Mesenchymal stem cell (in vitro differentiated cells and primary cell): Measurements from ENCODE around the gene ZNF639.

ENCODE experiments used
- DNase-seq: peaks from one replicate; pipeline ENCODE4 v3.0.0-alpha.2; 2013
- H2AFZ ChIP-seq: one replicate; pipeline ENCODE4 v1.6.1; 2013; ENCODE audit warnings: low read depth, mild to moderate bottlenecking, control low read depth, inconsistent platforms, low read length, moderate library complexity
- H2AK5ac ChIP-seq: 2 replicates; pipeline ENCODE4 v1.6.1; 2013; ENCODE audit warnings: low read length, moderate library complexity, mild to moderate bottlenecking, inconsistent platforms; ENCODE audit not compliant: severe bottlenecking
- H2BK120ac ChIP-seq: one replicate; pipeline ENCODE4 v1.6.1; 2013; ENCODE audit warnings: low read depth, mild to moderate bottlenecking, inconsistent platforms, low read length, moderate library complexity
- H2BK12ac ChIP-seq, 2 experiments: one replicate each; pipeline ENCODE4 v1.6.1; 2013; ENCODE audit warnings: inconsistent platforms in 2 of 2, low read length in 2 of 2, mild to moderate bottlenecking in 2 of 2, moderate library complexity in 2 of 2, control low read depth in 1 of 2
- H2BK15ac ChIP-seq: one replicate; pipeline ENCODE4 v1.6.1; 2013; ENCODE audit warnings: mild to moderate bottlenecking, low read depth, inconsistent platforms; ENCODE audit not compliant: poor library complexity, severe bottlenecking
- H2BK5ac ChIP-seq: 2 replicates; pipeline ENCODE4 v1.6.1; 2013; ENCODE audit warnings: low read depth, mild to moderate bottlenecking, low read length, control low read depth, inconsistent platforms; ENCODE audit not compliant: poor library complexity, severe bottlenecking
- H3K14ac ChIP-seq, 2 experiments: one replicate each; pipeline ENCODE4 v1.6.1; 2013; ENCODE audit warnings: inconsistent platforms in 2 of 2, low read length in 2 of 2, control low read depth in 1 of 2, mild to moderate bottlenecking in 1 of 2, moderate library complexity in 1 of 2
- H3K18ac ChIP-seq, 2 experiments: one replicate each; pipeline ENCODE4 v1.6.1; 2013; ENCODE audit warnings: inconsistent platforms in 2 of 2, low read length in 2 of 2, control low read depth in 1 of 2, low read depth in 1 of 2, mild to moderate bottlenecking in 1 of 2
- H3K23ac ChIP-seq, 2 experiments: one replicate each; pipeline ENCODE4 v1.6.1; 2013; ENCODE audit warnings: inconsistent platforms in 2 of 2, low read length in 2 of 2, mild to moderate bottlenecking in 2 of 2, moderate library complexity in 2 of 2, control low read depth in 1 of 2
- H3K27ac ChIP-seq: 2 replicates; pipeline ENCODE4 v1.5.1; 2013; ENCODE audit warnings: mild to moderate bottlenecking, moderate library complexity, low read length, control low read depth, inconsistent platforms; ENCODE audit not compliant: poor library complexity, severe bottlenecking
- H3K27me3 ChIP-seq, 2 experiments: 2 replicates each; pipeline versions ENCODE4 v1.6.1 to v1.7.0; 2013; ENCODE audit warnings: low read length in 2 of 2, mild to moderate bottlenecking in 2 of 2, moderate library complexity in 2 of 2, control low read depth in 1 of 2, inconsistent platforms in 1 of 2; ENCODE audit not compliant: control insufficient read depth in 1 of 2, insufficient read depth in 1 of 2
- H3K36me3 ChIP-seq, 2 experiments: 2 replicates each; pipeline versions ENCODE4 v1.6.1 to v1.7.0; 2013; ENCODE audit warnings: low read length in 2 of 2, control low read depth in 1 of 2, inconsistent platforms in 1 of 2, low read depth in 1 of 2, mild to moderate bottlenecking in 1 of 2; ENCODE audit not compliant: insufficient read depth in 2 of 2, control insufficient read depth in 1 of 2
- H3K4ac ChIP-seq, 2 experiments: one replicate each; pipeline ENCODE4 v1.6.1; 2013; ENCODE audit warnings: inconsistent platforms in 2 of 2, low read length in 2 of 2, mild to moderate bottlenecking in 2 of 2, moderate library complexity in 2 of 2, control low read depth in 1 of 2, low read depth in 1 of 2
- H3K4me1 ChIP-seq: 2 replicates; pipeline ENCODE4 v1.6.1; 2013; ENCODE audit warnings: low read depth, low read length, control low read depth; ENCODE audit not compliant: control insufficient read depth, insufficient read depth
- H3K4me2 ChIP-seq: 2 replicates; pipeline ENCODE4 v1.6.1; 2013; ENCODE audit warnings: low read length, mild to moderate bottlenecking, inconsistent platforms; ENCODE audit not compliant: poor library complexity, severe bottlenecking
- H3K4me3 ChIP-seq, 2 experiments: 2 replicates each; pipeline versions ENCODE4 v1.5.1 to v1.7.0; 2013; ENCODE audit warnings: low read length in 2 of 2, mild to moderate bottlenecking in 2 of 2, control low read depth in 1 of 2, low read depth in 1 of 2; ENCODE audit not compliant: insufficient read depth in 1 of 2
- H3K79me1 ChIP-seq: replicated peaks from 2 replicates; pipeline ENCODE4 v1.6.1; 2013; ENCODE audit warnings: mild to moderate bottlenecking, control low read depth, low read length, inconsistent platforms; ENCODE audit not compliant: poor library complexity, severe bottlenecking
- H3K9ac ChIP-seq: 2 replicates; pipeline ENCODE4 v1.7.0; 2013; ENCODE audit warnings: mild to moderate bottlenecking, low read length, moderate library complexity
- H3K9me3 ChIP-seq: 2 replicates; pipeline ENCODE4 v1.7.0; 2013; ENCODE audit warnings: mild to moderate bottlenecking, low read length; ENCODE audit not compliant: control insufficient read depth
- H4K8ac ChIP-seq: one replicate; pipeline ENCODE4 v1.6.1; 2013; ENCODE audit warnings: inconsistent platforms, mild to moderate bottlenecking, low read length, moderate library complexity
- H4K91ac ChIP-seq: one replicate; pipeline ENCODE4 v1.6.1; 2013; ENCODE audit warnings: mild to moderate bottlenecking, low read length, inconsistent platforms
- WGBS: methylation state at CpG from one replicate; pipeline ENCODE4 v1.1.7; 2013; ENCODE audit warnings: mixed read lengths; 5-methylcytosine and 5-hydroxymethylcytosine counted together

Gene ZNF639

GRCh38 chr3:179323197-179324110 lies 623 bp downstream of the ZNF639 start:
- peak overlapping the region; percentile 90 for H2BK120ac ChIP-seq
- H3K18ac ChIP-seq = peak overlapping the region; percentile 97
- peak overlapping the region; percentile 88 for H2BK15ac ChIP-seq
- H3K4me2 ChIP-seq = peak overlapping the region; percentile 37
- peak overlapping the region; percentile 86 to 94 for H3K4me3 ChIP-seq
- peaks cover 7 to 9% of the 10 kb centered on the region in 2 experiments for H3K36me3 ChIP-seq
- H3K14ac ChIP-seq = peak overlapping the region; percentile 48 to 97
- no peaks in the 10 kb centered on the region for H3K9me3 ChIP-seq
- peak; percentile 78 for DNase-seq
- H3K23ac ChIP-seq = peak overlapping the region; percentile 72 to 98
- peak overlapping the region; percentile 94 for H4K8ac ChIP-seq
- H3K27ac ChIP-seq = peak overlapping the region; percentile 78
- H3K79me1 ChIP-seq = no peaks in the 10 kb centered on the region
- H3K9ac ChIP-seq = peak overlapping the region; percentile 93
- H2BK5ac ChIP-seq = peak overlapping the region; percentile 79
- H2AK5ac ChIP-seq = no peak overlapping the region
- H3K4ac ChIP-seq = peak overlapping the region; percentile 90 to 95
- H4K91ac ChIP-seq = peak overlapping the region; percentile 95
- no peaks in the 10 kb centered on the region for H3K27me3 ChIP-seq
- H2AFZ ChIP-seq = peak overlapping the region; percentile 86
- under 1% methylated on average over 66 of the region's 81 CpGs for WGBS
- peak overlapping the region in 1 of 2 experiments; percentile 47 for H2BK12ac ChIP-seq
- peaks cover 6% of the 10 kb centered on the region for H3K4me1 ChIP-seq

- H3K36me3 ChIP-seq = peaks cover 9 to 18% of the 10 kb centered on the region in 2 experiments
- no peak overlapping the region for H2AK5ac ChIP-seq
- no peak overlapping the region for H4K91ac ChIP-seq
- 9% methylated on average over 8 of the region's 8 CpGs for WGBS
- peak overlapping the region in 1 of 2 experiments; percentile 86 for H3K4me3 ChIP-seq
- H3K79me1 ChIP-seq = peaks cover 4% of the 10 kb centered on the region
- DNase-seq = peak; percentile 64
- no peak overlapping the region for H2BK15ac ChIP-seq
- H2BK12ac ChIP-seq = no peak overlapping the region
- no peak overlapping the region for H2BK5ac ChIP-seq
- no peak overlapping the region for H2BK120ac ChIP-seq
- H3K27ac ChIP-seq = peak overlapping the region; percentile 38
- no peak overlapping the region for H3K4ac ChIP-seq
- H3K9ac ChIP-seq = peak overlapping the region; percentile 93
- no peaks in the 10 kb centered on the region for H3K9me3 ChIP-seq
- no peak overlapping the region for H4K8ac ChIP-seq
- H3K18ac ChIP-seq = no peak overlapping the region
- H3K14ac ChIP-seq = no peak overlapping the region
- peak overlapping the region; percentile 72 for H3K4me2 ChIP-seq
- no peaks in the 10 kb centered on the region for H3K27me3 ChIP-seq
- H3K23ac ChIP-seq = no peak overlapping the region
- peaks cover 6% of the 10 kb centered on the region for H3K4me1 ChIP-seq
- H2AFZ ChIP-seq = no peak overlapping the region
Measured at GRCh38 chr3:179324270-179324754, 1.5 kb downstream of the ZNF639 start.

GRCh38 chr3:179330438-179330837 lies 7.6 kb downstream of the ZNF639 start:
- Histone ChIP-seq H3K9ac (no peak overlapping the region), H3K27ac (no peak overlapping the region), H3K4me3 (no peak overlapping the region), H2BK5ac (no peak overlapping the region), H2BK120ac (no peak overlapping the region), H3K36me3 (peaks cover 30 to 76% of the 10 kb centered on the region in 2 experiments), H3K79me1 (peaks cover 14% of the 10 kb centered on the region), H3K4me2 (no peak overlapping the region), H3K27me3 (no peaks in the 10 kb centered on the region), H3K4ac (no peak overlapping the region), H3K4me1 (peaks cover 3% of the 10 kb centered on the region), H2BK15ac (no peak overlapping the region), H4K8ac (no peak overlapping the region), H3K18ac (no peak overlapping the region), H3K14ac (no peak overlapping the region), H2AFZ (no peak overlapping the region), H3K23ac (no peak overlapping the region), H2AK5ac (no peak overlapping the region), H4K91ac (no peak overlapping the region), H3K9me3 (no peaks in the 10 kb centered on the region), H2BK12ac (no peak overlapping the region)
- peak; percentile 24 for DNase-seq
- WGBS = 82% methylated on average over 1 of the region's 1 CpG

- Histone ChIP-seq H4K91ac (no peak overlapping the region), H2BK12ac (no peak overlapping the region), H3K79me1 (peaks cover 18% of the 10 kb centered on the region), H2AFZ (no peak overlapping the region), H2AK5ac (no peak overlapping the region), H3K9me3 (no peaks in the 10 kb centered on the region), H3K4ac (no peak overlapping the region), H3K27ac (no peak overlapping the region), H2BK15ac (no peak overlapping the region), H3K36me3 (peaks cover 31 to 83% of the 10 kb centered on the region in 2 experiments), H3K23ac (no peak overlapping the region), H3K27me3 (no peaks in the 10 kb centered on the region), H3K4me2 (no peak overlapping the region), H3K14ac (no peak overlapping the region), H3K18ac (no peak overlapping the region), H3K4me3 (no peak overlapping the region), H2BK120ac (no peak overlapping the region), H3K4me1 (no peaks in the 10 kb centered on the region), H2BK5ac (no peak overlapping the region), H4K8ac (no peak overlapping the region), H3K9ac (no peak overlapping the region)
- DNase-seq = no peak
- WGBS = 100% methylated on average over 4 of the region's 4 CpGs
Measured at GRCh38 chr3:179332240-179332639, 9.4 kb downstream of the ZNF639 start.
